ENCODE data around the gene TP53AIP1.

GRCh38 chr11:128931668-128932067 is 11.0 kb downstream of the TP53AIP1 start:
- TF ChIP-seq CTCF (IDR thresholded peaks at IDR 0.05) (no peak), POLR2A (IDR thresholded peaks at IDR 0.05) (no peak), EP300 (IDR thresholded peaks at IDR 0.05) (no peak), POLR2AphosphoS5 (IDR thresholded peaks at IDR 0.05) (no peak)

Measured in sigmoid colon (tissue), 4 donors.